Transverse colon (tissue), 4 donors: ENCODE results near the gene TRIOBP.

ENCODE experiments used
- EP300 ChIP-seq: sonication (generic); formaldehyde crosslinking; IDR thresholded peaks from one replicate; pipeline ENCODE4 v1.6.1; 2017; ENCODE audit warnings: antibody characterized with exemption, low read depth
- POLR2A ChIP-seq: fragments of 450-650 bp; IDR thresholded peaks from one replicate; pipeline ENCODE4 v1.6.1; 2016; ENCODE audit warnings: antibody characterized with exemption, mild to moderate bottlenecking, moderate library complexity
- POLR2AphosphoS5 ChIP-seq, 3 donors: sonication (generic); formaldehyde crosslinking; IDR thresholded peaks; one replicate each; pipeline ENCODE4 v1.6.1; 2016; ENCODE audit warnings: antibody characterized with exemption in 3 of 3
- TF ChIP-seq, protein P1 (sequence below), 5 experiments: fragments of 200-600 bp in 3 of 5; fragments of 450-650 bp in 2 of 5; sonication (generic) in 3 of 5; IDR thresholded peaks; 1 replicate in 2 of 5; 2 replicates in 3 of 5; pipeline ENCODE4 v1.5.1; 2016 to 2017; ENCODE audit warnings: antibody characterized with exemption in 5 of 5, inconsistent platforms in 3 of 5, mild to moderate bottlenecking in 2 of 5, moderate library complexity in 1 of 5

DNA sequence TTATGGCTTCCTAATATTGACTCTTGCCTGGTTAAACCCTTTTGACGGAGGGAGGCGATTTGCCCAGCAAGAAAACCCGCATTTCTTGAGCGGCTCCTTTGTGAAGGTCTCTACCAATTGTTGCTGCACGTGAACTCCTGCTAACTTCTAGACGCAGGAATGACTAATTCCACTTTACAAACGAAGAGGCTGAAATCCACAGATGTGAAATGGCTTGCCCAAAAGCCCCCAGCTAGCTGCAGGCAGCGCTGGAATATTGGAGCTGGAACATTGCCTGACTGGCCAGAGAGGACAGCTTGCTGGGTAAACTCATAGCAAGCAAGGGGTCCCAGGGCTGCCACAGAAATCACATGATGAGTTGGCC lies 111.4 kb downstream of the TRIOBP start:
- TF ChIP-seq, protein P1, sequence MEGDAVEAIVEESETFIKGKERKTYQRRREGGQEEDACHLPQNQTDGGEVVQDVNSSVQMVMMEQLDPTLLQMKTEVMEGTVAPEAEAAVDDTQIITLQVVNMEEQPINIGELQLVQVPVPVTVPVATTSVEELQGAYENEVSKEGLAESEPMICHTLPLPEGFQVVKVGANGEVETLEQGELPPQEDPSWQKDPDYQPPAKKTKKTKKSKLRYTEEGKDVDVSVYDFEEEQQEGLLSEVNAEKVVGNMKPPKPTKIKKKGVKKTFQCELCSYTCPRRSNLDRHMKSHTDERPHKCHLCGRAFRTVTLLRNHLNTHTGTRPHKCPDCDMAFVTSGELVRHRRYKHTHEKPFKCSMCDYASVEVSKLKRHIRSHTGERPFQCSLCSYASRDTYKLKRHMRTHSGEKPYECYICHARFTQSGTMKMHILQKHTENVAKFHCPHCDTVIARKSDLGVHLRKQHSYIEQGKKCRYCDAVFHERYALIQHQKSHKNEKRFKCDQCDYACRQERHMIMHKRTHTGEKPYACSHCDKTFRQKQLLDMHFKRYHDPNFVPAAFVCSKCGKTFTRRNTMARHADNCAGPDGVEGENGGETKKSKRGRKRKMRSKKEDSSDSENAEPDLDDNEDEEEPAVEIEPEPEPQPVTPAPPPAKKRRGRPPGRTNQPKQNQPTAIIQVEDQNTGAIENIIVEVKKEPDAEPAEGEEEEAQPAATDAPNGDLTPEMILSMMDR (IDR thresholded peaks at IDR 0.05) = no peak
- TF ChIP-seq EP300 = no peak
- TF ChIP-seq POLR2A = no peak
- TF ChIP-seq POLR2AphosphoS5 (IDR thresholded peaks at IDR 0.05) = no peak
